MM.1S (cell line): Measurements from ENCODE around the gene HSPB7.

ENCODE experiments used
- EZH2 ChIP-seq: fragments of 300-600 bp; sonication (generic); optimal IDR thresholded peaks from 2 replicates; pipeline ENCODE3; 2017; ENCODE audit warnings: low read depth, mild to moderate bottlenecking, antibody characterized with exemption, low read length, mixed read lengths
- EZH2phosphoT487 ChIP-seq: fragments of 300-600 bp; sonication (generic); IDR thresholded peaks from 2 replicates; pipeline ENCODE4 v1.6.1; 2018; ENCODE audit warnings: antibody characterized with exemption, low read length
- TF ChIP-seq, protein P1 (sequence below): fragments of 300-600 bp; sonication (generic); IDR thresholded peaks from 2 replicates; pipeline ENCODE4 v1.5.1; 2016; ENCODE audit warnings: antibody characterized with exemption, low read length, mixed read lengths

GRCh38 chr1:16067127-16067768 is 49.4 kb upstream of the HSPB7 start:
- TF ChIP-seq, protein P1, sequence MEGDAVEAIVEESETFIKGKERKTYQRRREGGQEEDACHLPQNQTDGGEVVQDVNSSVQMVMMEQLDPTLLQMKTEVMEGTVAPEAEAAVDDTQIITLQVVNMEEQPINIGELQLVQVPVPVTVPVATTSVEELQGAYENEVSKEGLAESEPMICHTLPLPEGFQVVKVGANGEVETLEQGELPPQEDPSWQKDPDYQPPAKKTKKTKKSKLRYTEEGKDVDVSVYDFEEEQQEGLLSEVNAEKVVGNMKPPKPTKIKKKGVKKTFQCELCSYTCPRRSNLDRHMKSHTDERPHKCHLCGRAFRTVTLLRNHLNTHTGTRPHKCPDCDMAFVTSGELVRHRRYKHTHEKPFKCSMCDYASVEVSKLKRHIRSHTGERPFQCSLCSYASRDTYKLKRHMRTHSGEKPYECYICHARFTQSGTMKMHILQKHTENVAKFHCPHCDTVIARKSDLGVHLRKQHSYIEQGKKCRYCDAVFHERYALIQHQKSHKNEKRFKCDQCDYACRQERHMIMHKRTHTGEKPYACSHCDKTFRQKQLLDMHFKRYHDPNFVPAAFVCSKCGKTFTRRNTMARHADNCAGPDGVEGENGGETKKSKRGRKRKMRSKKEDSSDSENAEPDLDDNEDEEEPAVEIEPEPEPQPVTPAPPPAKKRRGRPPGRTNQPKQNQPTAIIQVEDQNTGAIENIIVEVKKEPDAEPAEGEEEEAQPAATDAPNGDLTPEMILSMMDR = no peak
- TF ChIP-seq EZH2 (no peak), EZH2phosphoT487 (no peak)
